HCT116 (cell line): ENCODE results near the gene SMIM5. TPM values are rescaled to one million over a fixed set of nuclear protein-coding genes. Genes with fewer than 3 reads are reported as not detected.

Source experiments
- ATAC-seq: fragments of 200-7000 bp; cut with Tn5 transposase; 2 replicates; pipeline ENCODE4 v1.9.1; 2020; ENCODE audit warnings: mild to moderate bottlenecking, moderate library complexity
- BruUV-seq: library from RNA; stranded (reverse); fragments of 400-500 nt; replicated peaks from 2 replicates; lab custom pipeline; 2021; lab: Mats Ljungman, UMichigan
- CTCF ChIA-PET: fragments of 300-600 bp; sonication (Branson Sonifier 250); formaldehyde crosslinking; loops from one replicate; lab custom pipeline; 2021; ENCODE audit warnings: antibody characterized with exemption; lab: Charles Lee
- POLR2A ChIA-PET: fragments of 300-600, 350-600 bp; sonication (Branson Sonifier 250); formaldehyde crosslinking; loops from one replicate; lab custom pipeline; 2021; ENCODE audit warnings: antibody characterized with exemption; lab: Charles Lee
- RAD21 ChIA-PET, 2 experiments: fragments of 300-600 bp; sonication (Branson Sonifier 250); formaldehyde crosslinking; loops; one replicate each; lab custom pipeline; 2023; ENCODE audit warnings: low total read pairs in 2 of 2; ENCODE audit not compliant: uncharacterized antibody in 2 of 2, unreplicated experiment in 2 of 2, low non-redundant PET in 1 of 2; lab: Charles Lee
- DNase-seq: peaks from one replicate; pipeline ENCODE4 v3.0.0-alpha.2; 2010; ENCODE audit warnings: low read depth, low spot score
- H2AFZ ChIP-seq: fragments of 200-600 bp; shearing (Covaris generic), sonication (generic); 2 replicates; pipeline ENCODE4 v1.6.1; 2017; ENCODE audit warnings: low read depth, mixed run types, mixed read lengths, antibody characterized with exemption, low read length; ENCODE audit not compliant: poor library complexity, severe bottlenecking
- H3K27ac ChIP-seq: 2 replicates; pipeline ENCODE4 v1.5.1; 2012; ENCODE audit warnings: low read depth, low read length
- H3K27me3 ChIP-seq: fragments of 200-600 bp; sonication (generic); 2 replicates; pipeline ENCODE4 v1.6.1; 2016; ENCODE audit warnings: mixed run types, low read length, mixed read lengths; ENCODE audit not compliant: insufficient read depth
- H3K36me3 ChIP-seq, 2 experiments: fragments of 200-500 bp in 1 of 2; fragments of 200-600 bp in 1 of 2; sonication (Bioruptor generic) in 1 of 2; sonication (generic) in 1 of 2; 2 replicates each; pipeline versions ENCODE4 v1.5.1 to v1.6.1; 2014 to 2016; ENCODE audit warnings: low read length in 2 of 2, inconsistent platforms in 1 of 2, mixed read lengths in 1 of 2, mixed run types in 1 of 2; ENCODE audit not compliant: insufficient read depth in 2 of 2, control insufficient read depth in 1 of 2
- H3K4me1 ChIP-seq, 2 experiments: fragments of 200-600 bp in 1 of 2; sonication (generic) in 1 of 2; 2 replicates each; pipeline versions ENCODE4 v1.5.1 to v1.6.1; 2012 to 2017; ENCODE audit warnings: low read length in 2 of 2, inconsistent platforms in 1 of 2, mild to moderate bottlenecking in 1 of 2, mixed read lengths in 1 of 2, mixed run types in 1 of 2, moderate library complexity in 1 of 2; ENCODE audit not compliant: insufficient read depth in 2 of 2, control insufficient read depth in 1 of 2
- H3K4me2 ChIP-seq: fragments of 200-600 bp; sonication (generic); 2 replicates; pipeline ENCODE4 v1.6.1; 2017; ENCODE audit warnings: mixed run types, low read length, mixed read lengths
- H3K4me3 ChIP-seq, 2 experiments: fragments of 200-600 bp in 1 of 2; sonication (generic) in 1 of 2; replicated peaks in 1 of 2; 2 replicates each; pipeline ENCODE4 v1.5.1; 2011 to 2016; ENCODE audit warnings: low read length in 2 of 2, control low read depth in 1 of 2, low read depth in 1 of 2, mild to moderate bottlenecking in 1 of 2, mixed read lengths in 1 of 2, mixed run types in 1 of 2
- H3K79me2 ChIP-seq: fragments of 200-600 bp; sonication (generic); 2 replicates; pipeline ENCODE4 v1.6.1; 2017; ENCODE audit warnings: mild to moderate bottlenecking, mixed run types, low read length, moderate library complexity, mixed read lengths; ENCODE audit not compliant: insufficient read depth
- H3K9ac ChIP-seq: fragments of 200-600 bp; sonication (generic); 2 replicates; pipeline ENCODE4 v1.6.1; 2016; ENCODE audit warnings: low read length, mixed read lengths
- H3K9me2 ChIP-seq: fragments of 200-600 bp; sonication (generic), shearing (Covaris generic); 2 replicates; pipeline ENCODE4 v1.6.1; 2017; ENCODE audit warnings: mixed run types, mild to moderate bottlenecking, moderate library complexity; ENCODE audit not compliant: insufficient read depth
- H3K9me3 ChIP-seq, 2 experiments: fragments of 200-500 bp in 1 of 2; fragments of 200-600 bp in 1 of 2; sonication (Bioruptor generic) in 1 of 2; sonication (generic) in 1 of 2; 2 replicates each; pipeline ENCODE4 v1.6.1; 2014 to 2017; ENCODE audit warnings: low read length in 2 of 2, mixed read lengths in 2 of 2, inconsistent platforms in 1 of 2, low read depth in 1 of 2, mild to moderate bottlenecking in 1 of 2, mixed run types in 1 of 2, moderate library complexity in 1 of 2; ENCODE audit not compliant: control insufficient read depth in 1 of 2, insufficient read depth in 1 of 2
- H4K20me1 ChIP-seq: fragments of 200-600 bp; sonication (generic), shearing (Covaris generic); 2 replicates; pipeline ENCODE4 v1.6.1; 2017; ENCODE audit warnings: mixed run types, mild to moderate bottlenecking, moderate library complexity; ENCODE audit not compliant: insufficient read depth
- ELF1 ChIP-seq: IDR thresholded peaks from 2 replicates; pipeline ENCODE4 v1.6.1; 2012; ENCODE audit warnings: low read depth, borderline replicate concordance
- EZH2 ChIP-seq: fragments of 200-600 bp; sonication (generic); IDR thresholded peaks from 2 replicates; pipeline ENCODE4 v1.6.1; 2017; ENCODE audit warnings: antibody characterized with exemption, mixed run types
- JUND ChIP-seq: IDR thresholded peaks from 2 replicates; pipeline ENCODE4 v1.6.1; 2012
- MAX ChIP-seq: IDR thresholded peaks from 2 replicates; pipeline ENCODE4 v1.6.1; 2012
- POLR2AphosphoS5 ChIP-seq: IDR thresholded peaks from 2 replicates; pipeline ENCODE4 v1.6.1; 2011; ENCODE audit warnings: mild to moderate bottlenecking, low read depth, low read length, moderate library complexity
- SIN3A ChIP-seq: IDR thresholded peaks from 2 replicates; pipeline ENCODE4 v1.6.1; 2012; ENCODE audit warnings: low read depth
- SRF ChIP-seq: IDR thresholded peaks from 2 replicates; pipeline ENCODE4 v1.6.1; 2012; ENCODE audit warnings: low read depth
- TCF7L2 ChIP-seq: IDR thresholded peaks from 2 replicates; pipeline ENCODE4 v1.7.0; 2011; ENCODE audit warnings: borderline replicate concordance, inconsistent platforms; ENCODE audit not compliant: insufficient read depth, insufficient read length; ENCODE audit errors: extremely low read depth
- YY1 ChIP-seq: IDR thresholded peaks from 2 replicates; pipeline ENCODE4 v1.6.1; 2011; ENCODE audit warnings: low read length, low read depth, moderate library complexity, mild to moderate bottlenecking; ENCODE audit not compliant: insufficient replicate concordance; ENCODE audit errors: extremely low read depth
- ZNF274 ChIP-seq: fragments of 200-500 bp; sonication (Bioruptor generic); IDR thresholded peaks from 2 replicates; pipeline ENCODE4 v1.6.1; 2014; ENCODE audit warnings: mild to moderate bottlenecking, low read depth, low read length, inconsistent platforms
- intact Hi-C: fragments of 100-400 bp; cut with micrococcal nuclease; formaldehyde crosslinking; loops from 2 replicates; pipeline ENCODE4 v1.10.0; 2022
- total RNA-seq: library from RNA; stranded (reverse); gene quantifications from one replicate; pipeline ENCODE4 v1.2.1, GENCODE V29; 2021; ENCODE audit not compliant: unreplicated experiment

SMIM5 gene
- total RNA-seq, 1 experiment from 2014 or later = 0.12 TPM

- no peak overlapping the region for H3K9ac ChIP-seq
- ChIA-PET POLR2A (no interaction called here), RAD21 (no interaction called here), CTCF (interaction anchor here (0.7 to 2.3 kb wide), 2 partner anchors 9 to 112 kb away, joined by 3 to 9 read pairs; no protein-coding TSS in a partner anchor)
- no peak overlapping the region for H2AFZ ChIP-seq
- H3K9me2 ChIP-seq = no peaks in the 10 kb centered on the region
- H3K4me3 ChIP-seq = no peak overlapping the region
- no peaks in the 10 kb centered on the region for H3K9me3 ChIP-seq
- no peak overlapping the region for H3K4me2 ChIP-seq
- H3K27me3 ChIP-seq = no peaks in the 10 kb centered on the region
- peaks cover 26 to 47% of the 10 kb centered on the region in 2 experiments for H3K4me1 ChIP-seq
- BruUV-seq = no TSS peak
- DNase-seq (no peak), ATAC-seq (no peak)
- H4K20me1 ChIP-seq = no peaks in the 10 kb centered on the region
- intact Hi-C loops = no loop called here
- no peaks in the 10 kb centered on the region for H3K79me2 ChIP-seq
- H3K36me3 ChIP-seq = 0 out of 4 replicates have a peak, but pooled peaks cover 0 to 3% of the 10 kb centered on the region in 2 experiments
- no peak overlapping the region for H3K27ac ChIP-seq
- TF ChIP-seq ZNF274 (no peak), ELF1 (no peak), SRF (no peak), MAX (no peak), YY1 (no peak), JUND (no peak), SIN3A (no peak), TCF7L2 (no peak)
- TF ChIP-seq, all 23 proteins: peak for 0
These were observed 3.3 kb downstream of the SMIM5 start for GRCh38 chr17:75636381-75637142.

- CTCF ChIA-PET = interaction anchor here (0.7 to 2.3 kb wide), 3 partner anchors 8 to 111 kb away, joined by 3 to 9 read pairs (median 3); no protein-coding TSS in a partner anchor
- Histone ChIP-seq H2AFZ (no peak overlapping the region), H3K27me3 (no peaks in the 10 kb centered on the region), H3K4me3 (no peak overlapping the region), H3K9me3 (no peaks in the 10 kb centered on the region), H3K36me3 (0 out of 4 replicates have a peak, but pooled peaks cover 0 to 3% of the 10 kb centered on the region in 2 experiments), H3K9me2 (no peaks in the 10 kb centered on the region), H3K4me2 (no peak overlapping the region), H3K79me2 (no peaks in the 10 kb centered on the region), H3K4me1 (peaks cover 29 to 52% of the 10 kb centered on the region in 2 experiments), H3K9ac (no peak overlapping the region)
- DNase-seq (no peak), ATAC-seq (no peak)
- intact Hi-C loops = no loop called here
- POLR2A ChIA-PET = no interaction called here
- RAD21 ChIA-PET = interaction anchor here in 1 of 2 experiments (0.6 kb wide), 1 partner anchor 230 kb away, joined by 4 read pairs; no protein-coding TSS in a partner anchor
- no peak for TF ChIP-seq POLR2AphosphoS5
- no peak for TF ChIP-seq SRF
- TF ChIP-seq ELF1 = no peak
- no peak for TF ChIP-seq EZH2
- TF ChIP-seq, all 23 proteins: peak for 0
- no peaks in the 10 kb centered on the region for H4K20me1 ChIP-seq
- no peak overlapping the region for H3K27ac ChIP-seq
- no TSS peak for BruUV-seq
These were observed 3.9 kb downstream of the SMIM5 start for GRCh38 chr17:75637143-75637538.
